Measurements from ENCODE around the gene CCDC15.

Gene CCDC15

DNA sequence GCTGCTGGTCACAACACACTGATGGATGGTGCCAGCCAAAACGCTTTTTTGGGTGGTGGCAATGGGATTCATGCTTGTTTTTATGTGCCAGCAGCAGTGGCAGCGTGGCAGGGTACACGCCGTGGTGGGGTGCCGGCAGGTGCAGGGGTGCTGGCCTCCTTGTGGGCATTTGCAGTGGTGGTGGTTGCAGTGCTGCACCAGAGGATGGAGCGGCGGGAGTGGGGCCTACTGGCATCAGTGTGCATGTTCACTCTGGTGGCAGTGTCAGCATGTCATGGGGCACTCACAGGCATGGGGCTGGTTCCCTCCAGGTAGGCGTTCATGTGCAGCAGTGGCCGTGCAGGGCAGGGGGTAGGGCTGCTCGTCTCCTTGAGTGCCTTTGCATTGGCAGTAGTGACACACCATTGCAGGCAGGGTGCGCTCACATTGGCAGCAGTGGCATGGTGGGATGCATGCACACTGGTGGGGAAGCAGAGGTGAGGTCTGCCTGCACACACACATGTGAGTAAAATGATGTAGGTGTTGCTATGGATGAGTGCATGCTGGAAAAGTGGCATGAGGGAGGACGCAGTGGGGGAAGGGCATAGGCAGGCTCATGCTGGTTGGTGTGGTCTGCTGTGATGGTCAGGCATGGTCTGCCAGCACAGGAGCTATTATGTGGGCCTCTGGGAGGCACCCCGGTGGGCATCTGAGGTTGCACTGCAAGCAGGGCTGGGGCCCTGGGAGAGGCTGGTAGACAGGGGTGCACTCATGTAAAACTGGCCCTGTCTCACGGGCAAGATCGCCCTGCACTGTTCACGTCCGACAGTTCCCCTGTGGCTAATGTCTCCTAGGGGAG is 29.9 kb downstream of the CCDC15 start:
- TF ChIP-seq, protein P1, sequence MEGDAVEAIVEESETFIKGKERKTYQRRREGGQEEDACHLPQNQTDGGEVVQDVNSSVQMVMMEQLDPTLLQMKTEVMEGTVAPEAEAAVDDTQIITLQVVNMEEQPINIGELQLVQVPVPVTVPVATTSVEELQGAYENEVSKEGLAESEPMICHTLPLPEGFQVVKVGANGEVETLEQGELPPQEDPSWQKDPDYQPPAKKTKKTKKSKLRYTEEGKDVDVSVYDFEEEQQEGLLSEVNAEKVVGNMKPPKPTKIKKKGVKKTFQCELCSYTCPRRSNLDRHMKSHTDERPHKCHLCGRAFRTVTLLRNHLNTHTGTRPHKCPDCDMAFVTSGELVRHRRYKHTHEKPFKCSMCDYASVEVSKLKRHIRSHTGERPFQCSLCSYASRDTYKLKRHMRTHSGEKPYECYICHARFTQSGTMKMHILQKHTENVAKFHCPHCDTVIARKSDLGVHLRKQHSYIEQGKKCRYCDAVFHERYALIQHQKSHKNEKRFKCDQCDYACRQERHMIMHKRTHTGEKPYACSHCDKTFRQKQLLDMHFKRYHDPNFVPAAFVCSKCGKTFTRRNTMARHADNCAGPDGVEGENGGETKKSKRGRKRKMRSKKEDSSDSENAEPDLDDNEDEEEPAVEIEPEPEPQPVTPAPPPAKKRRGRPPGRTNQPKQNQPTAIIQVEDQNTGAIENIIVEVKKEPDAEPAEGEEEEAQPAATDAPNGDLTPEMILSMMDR (IDR thresholded peaks at IDR 0.05; ENCODE audit: low read depth, low read length, missing control alignments) = no peak
- H3K4me3 ChIP-seq (replicated peaks; ENCODE audit: low read depth, low read length) = no peak overlapping the region
- DNase-seq (ENCODE audit: extremely low read depth, low read depth) = no peak

DNA sequence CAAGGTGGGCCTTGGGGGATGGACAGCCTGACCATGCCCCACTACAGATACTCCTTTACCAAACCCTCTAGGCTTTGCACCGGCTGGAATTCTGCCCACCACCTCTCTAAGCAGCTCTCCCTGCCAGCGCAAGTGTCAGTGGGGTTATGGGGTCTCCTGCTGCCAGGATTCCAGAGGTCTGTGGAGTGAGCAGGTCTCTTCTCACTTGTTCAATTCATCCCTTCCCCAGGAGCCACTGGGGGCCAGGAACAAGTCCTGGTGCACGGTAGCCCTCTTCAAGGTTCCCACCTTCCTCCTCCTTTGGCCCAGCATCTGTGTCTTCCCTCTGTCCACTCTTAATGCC is 30.5 kb downstream of the CCDC15 start:
- no peak overlapping the region for H3K4me3 ChIP-seq (replicated peaks; ENCODE audit: low read depth, low read length)
- TF ChIP-seq, protein P1 (IDR thresholded peaks at IDR 0.05; ENCODE audit: low read depth, low read length, missing control alignments) = no peak
- DNase-seq (ENCODE audit: extremely low read depth, low read depth) = no peak

GRCh38 chr11:124987096-124987495 is 33.1 kb downstream of the CCDC15 start:
- TF ChIP-seq, protein P1 (IDR thresholded peaks at IDR 0.05; ENCODE audit: low read depth, low read length, missing control alignments) = no peak
- H3K4me3 ChIP-seq (replicated peaks; ENCODE audit: low read depth, low read length) = no peak overlapping the region
- no peak for DNase-seq (ENCODE audit: extremely low read depth, low read depth)

DNA sequence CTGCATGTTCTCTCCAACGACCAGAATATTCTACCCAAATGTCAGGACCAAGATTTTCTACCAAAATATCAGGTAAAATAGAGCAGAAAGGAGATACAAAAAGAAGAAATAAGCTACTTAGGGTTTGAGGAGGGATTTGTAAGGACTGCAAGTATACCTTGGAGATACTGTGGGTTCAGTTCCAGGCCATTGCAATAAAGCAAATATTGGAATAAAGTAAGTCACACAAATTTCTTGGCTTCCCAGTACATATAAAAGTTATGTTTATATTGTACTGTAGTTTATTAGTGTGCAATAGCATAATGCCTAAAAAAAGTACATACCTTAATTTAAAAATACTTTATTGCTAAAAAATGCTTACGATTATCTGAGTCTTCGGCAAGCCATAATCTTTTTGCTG is 34.1 kb downstream of the CCDC15 start:
- no peak overlapping the region for H3K4me3 ChIP-seq (replicated peaks; ENCODE audit: low read depth, low read length)
- DNase-seq (ENCODE audit: extremely low read depth, low read depth) = no peak
- TF ChIP-seq, protein P1 (IDR thresholded peaks at IDR 0.05; ENCODE audit: low read depth, low read length, missing control alignments) = no peak

- TF ChIP-seq, protein P1 (IDR thresholded peaks at IDR 0.05; ENCODE audit: low read depth, low read length, missing control alignments) = no peak
- no peak for DNase-seq (ENCODE audit: extremely low read depth, low read depth)
- no peak overlapping the region for H3K4me3 ChIP-seq (replicated peaks; ENCODE audit: low read depth, low read length)
Observed at GRCh38 chr11:125001079-125001778, 47.2 kb downstream of the CCDC15 start.

DNA sequence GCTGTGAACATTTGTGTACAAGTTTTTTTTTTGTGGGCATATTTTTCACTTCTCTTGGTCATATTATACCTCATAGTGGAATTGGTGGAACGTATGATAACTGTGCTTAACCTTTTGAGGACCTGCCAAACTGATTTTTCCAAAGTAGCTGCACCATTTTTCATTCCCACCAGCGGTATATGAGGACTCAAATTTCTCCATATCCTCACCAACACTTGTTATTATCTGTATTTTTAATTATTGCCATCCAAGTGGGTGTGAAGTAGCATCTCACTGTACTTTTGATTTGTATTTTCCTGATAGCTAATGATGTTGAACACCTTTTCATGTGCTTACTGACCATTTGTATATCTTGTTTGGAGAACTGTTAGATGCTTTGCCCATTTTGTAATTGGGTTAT is 47.8 kb downstream of the CCDC15 start:
- TF ChIP-seq, protein P1 (IDR thresholded peaks at IDR 0.05; ENCODE audit: low read depth, low read length, missing control alignments) = no peak

More for the DNA sequence above, 47.8 kb downstream of the CCDC15 start:
- H3K4me3 ChIP-seq (replicated peaks; ENCODE audit: low read depth, low read length) = no peak overlapping the region
- no peak for DNase-seq (ENCODE audit: extremely low read depth, low read depth)
